Measurements from ENCODE around the gene IL1RAP.

The IL1RAP gene

DNA sequence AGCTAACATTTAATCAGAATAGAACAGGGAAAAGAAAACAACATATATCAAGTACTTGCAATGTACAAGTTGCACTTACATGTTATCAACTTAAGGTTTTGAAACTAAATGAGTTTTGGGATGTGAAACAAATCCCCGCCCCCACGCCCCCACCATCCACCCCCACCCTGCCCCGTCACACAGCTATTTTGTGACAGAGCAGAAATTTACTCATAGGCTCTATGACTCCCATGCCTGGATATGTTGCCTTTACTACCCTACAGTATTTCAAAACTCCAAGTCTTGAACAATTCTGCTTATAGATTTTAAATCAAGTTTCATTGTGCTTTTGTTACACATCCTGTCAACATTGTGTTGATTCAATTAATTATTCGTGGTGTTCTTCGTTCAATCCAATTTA, 18.1 kb upstream of the IL1RAP start:
- peak; percentile 60 for DNase-seq (ENCODE audit: low read depth)
- TF ChIP-seq, protein P1, sequence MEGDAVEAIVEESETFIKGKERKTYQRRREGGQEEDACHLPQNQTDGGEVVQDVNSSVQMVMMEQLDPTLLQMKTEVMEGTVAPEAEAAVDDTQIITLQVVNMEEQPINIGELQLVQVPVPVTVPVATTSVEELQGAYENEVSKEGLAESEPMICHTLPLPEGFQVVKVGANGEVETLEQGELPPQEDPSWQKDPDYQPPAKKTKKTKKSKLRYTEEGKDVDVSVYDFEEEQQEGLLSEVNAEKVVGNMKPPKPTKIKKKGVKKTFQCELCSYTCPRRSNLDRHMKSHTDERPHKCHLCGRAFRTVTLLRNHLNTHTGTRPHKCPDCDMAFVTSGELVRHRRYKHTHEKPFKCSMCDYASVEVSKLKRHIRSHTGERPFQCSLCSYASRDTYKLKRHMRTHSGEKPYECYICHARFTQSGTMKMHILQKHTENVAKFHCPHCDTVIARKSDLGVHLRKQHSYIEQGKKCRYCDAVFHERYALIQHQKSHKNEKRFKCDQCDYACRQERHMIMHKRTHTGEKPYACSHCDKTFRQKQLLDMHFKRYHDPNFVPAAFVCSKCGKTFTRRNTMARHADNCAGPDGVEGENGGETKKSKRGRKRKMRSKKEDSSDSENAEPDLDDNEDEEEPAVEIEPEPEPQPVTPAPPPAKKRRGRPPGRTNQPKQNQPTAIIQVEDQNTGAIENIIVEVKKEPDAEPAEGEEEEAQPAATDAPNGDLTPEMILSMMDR (conservative IDR thresholded peaks at IDR 0.05; ENCODE audit: control insufficient read depth, insufficient read depth, low read depth, low read length): no peak
- no peak overlapping the region for H3K4me3 ChIP-seq (ENCODE audit: control insufficient read depth, low read depth, low read length)

DNA sequence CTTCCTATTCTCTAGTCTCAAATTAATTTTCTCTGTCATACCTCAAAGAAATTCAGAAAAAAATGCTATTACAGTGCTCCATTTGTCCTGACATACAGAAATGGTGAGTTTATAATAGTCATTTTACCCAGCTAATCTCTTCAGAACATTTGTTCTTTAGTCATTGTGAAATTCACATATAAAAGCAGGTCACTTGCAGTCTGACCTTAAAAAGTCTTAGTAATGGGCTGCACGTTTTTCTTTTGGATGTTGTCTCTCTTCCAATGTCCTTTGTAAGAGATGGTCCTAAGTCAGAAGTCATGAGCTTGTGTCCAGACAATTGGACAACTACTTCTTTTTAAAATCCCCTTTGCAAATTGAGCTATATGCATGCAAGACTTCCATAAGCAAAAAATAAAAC, 17.0 kb upstream of the IL1RAP start:
- peak; percentile 35 for DNase-seq (ENCODE audit: low read depth)
- no peak overlapping the region for H3K4me3 ChIP-seq (ENCODE audit: control insufficient read depth, low read depth, low read length)
- TF ChIP-seq, protein P1 (conservative IDR thresholded peaks at IDR 0.05; ENCODE audit: control insufficient read depth, insufficient read depth, low read depth, low read length): no peak

DNA sequence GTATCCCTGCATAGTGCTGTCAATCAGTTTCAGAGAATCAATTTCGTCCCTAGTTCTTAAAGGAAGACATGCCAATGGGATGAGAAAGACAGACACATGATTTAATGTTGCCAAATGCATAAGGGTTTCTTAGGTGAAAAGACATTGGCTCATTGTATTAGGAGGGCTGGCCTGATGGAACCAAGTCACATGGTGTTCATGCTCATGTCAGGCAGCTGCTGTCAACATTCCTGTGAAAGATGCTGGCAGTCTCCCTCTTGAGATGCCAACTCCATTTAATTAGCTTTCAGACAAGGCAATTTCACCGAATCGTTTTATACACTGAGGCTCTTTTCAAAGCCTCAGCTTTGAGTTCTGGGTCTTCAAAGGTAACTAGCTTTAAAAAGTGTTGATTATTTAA, 16.1 kb upstream of the IL1RAP start:
- no peak overlapping the region for H3K4me3 ChIP-seq (ENCODE audit: control insufficient read depth, low read depth, low read length)
- no peak for DNase-seq (ENCODE audit: low read depth)
- TF ChIP-seq, protein P1 (conservative IDR thresholded peaks at IDR 0.05; ENCODE audit: control insufficient read depth, insufficient read depth, low read depth, low read length): no peak

DNA sequence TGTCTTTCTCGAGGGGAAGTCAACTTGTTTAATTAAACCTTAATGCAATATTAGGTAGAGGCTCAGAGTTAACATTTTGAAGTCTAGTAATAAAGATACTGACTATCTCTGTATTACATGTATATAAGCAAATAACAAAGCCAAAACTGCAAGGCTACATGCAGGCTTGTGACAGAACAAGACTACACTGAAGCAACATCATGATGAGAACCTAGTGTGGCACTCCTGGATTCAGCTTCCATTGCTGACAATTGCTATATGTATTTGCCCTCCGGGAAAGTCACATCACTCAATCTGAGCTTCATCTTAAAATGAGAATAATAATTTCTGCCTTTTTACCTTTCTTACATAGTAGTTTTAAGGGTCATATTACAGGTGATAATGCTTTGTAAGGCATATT, 15.6 kb upstream of the IL1RAP start:
- TF ChIP-seq, protein P1 (conservative IDR thresholded peaks at IDR 0.05; ENCODE audit: control insufficient read depth, insufficient read depth, low read depth, low read length): no peak
- H3K4me3 ChIP-seq (ENCODE audit: control insufficient read depth, low read depth, low read length): no peak overlapping the region
- DNase-seq (ENCODE audit: low read depth): no peak

DNA sequence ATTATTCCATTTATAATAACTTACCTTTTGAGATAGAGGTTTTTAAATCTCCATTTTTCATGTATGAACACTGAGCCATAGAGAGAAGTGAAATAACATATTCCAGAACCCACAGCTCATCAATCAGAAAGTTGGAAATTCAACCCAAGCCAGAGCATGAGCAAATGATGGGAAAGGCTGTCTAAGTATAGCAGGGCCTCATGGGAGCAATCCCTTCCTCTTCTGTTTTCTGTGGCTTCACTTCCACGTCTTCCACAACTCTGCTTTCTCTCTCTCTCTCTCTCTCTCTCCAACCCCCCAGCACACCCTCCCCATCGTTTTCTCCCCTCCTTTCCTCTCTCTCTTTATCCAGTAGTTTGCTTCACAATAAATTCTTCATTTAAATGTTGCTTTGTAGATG, 14.8 kb upstream of the IL1RAP start:
- TF ChIP-seq, protein P1 (conservative IDR thresholded peaks at IDR 0.05; ENCODE audit: control insufficient read depth, insufficient read depth, low read depth, low read length): no peak
- DNase-seq (ENCODE audit: low read depth): no peak
- no peak overlapping the region for H3K4me3 ChIP-seq (ENCODE audit: control insufficient read depth, low read depth, low read length)

DNA sequence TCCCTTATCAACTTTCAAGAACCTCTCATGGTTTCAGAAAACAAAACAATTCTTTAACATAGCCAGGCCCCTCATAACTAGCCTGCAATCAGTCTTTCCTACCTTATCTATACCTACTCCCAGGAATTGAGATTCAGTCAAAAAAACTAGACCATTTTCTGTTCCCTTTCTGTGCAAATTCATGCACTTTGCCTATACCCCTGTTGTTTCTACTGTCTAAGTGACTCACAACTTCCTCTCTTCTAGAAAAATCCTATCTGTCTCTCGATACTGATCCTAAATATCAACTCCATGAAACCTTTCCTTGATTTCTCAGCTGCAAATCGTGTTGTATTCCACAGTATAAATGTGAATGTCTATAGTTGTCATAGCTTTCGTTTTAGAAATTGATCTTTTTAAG, 10.9 kb upstream of the IL1RAP start:
- TF ChIP-seq, protein P1 (conservative IDR thresholded peaks at IDR 0.05; ENCODE audit: control insufficient read depth, insufficient read depth, low read depth, low read length): no peak
- DNase-seq (ENCODE audit: low read depth): no peak

More for the DNA sequence above, 10.9 kb upstream of the IL1RAP start:
- H3K4me3 ChIP-seq (ENCODE audit: control insufficient read depth, low read depth, low read length): no peak overlapping the region

Measured in fibroblast of mammary gland (primary cell).